HG03571 (cell line): Measurements from ENCODE around the gene PTPRB.
A peak's percentile ranks its signal among the peaks of the same experiment; 100 is the strongest.

Experiments
- ATAC-seq: cut with Tn5 transposase; IDR thresholded peaks from one replicate; pipeline ENCODE4 v1.9.1; 2021; ENCODE audit not compliant: unreplicated experiment

PTPRB gene

GRCh38 chr12:70598467-70599193, 38.6 kb downstream of the PTPRB start:
- no peak for ATAC-seq

GRCh38 chr12:70592664-70593063, 44.6 kb downstream of the PTPRB start:
- ATAC-seq: no peak

- no peak for ATAC-seq
Measured at GRCh38 chr12:70590549-70591226, 46.5 kb downstream of the PTPRB start.

DNA sequence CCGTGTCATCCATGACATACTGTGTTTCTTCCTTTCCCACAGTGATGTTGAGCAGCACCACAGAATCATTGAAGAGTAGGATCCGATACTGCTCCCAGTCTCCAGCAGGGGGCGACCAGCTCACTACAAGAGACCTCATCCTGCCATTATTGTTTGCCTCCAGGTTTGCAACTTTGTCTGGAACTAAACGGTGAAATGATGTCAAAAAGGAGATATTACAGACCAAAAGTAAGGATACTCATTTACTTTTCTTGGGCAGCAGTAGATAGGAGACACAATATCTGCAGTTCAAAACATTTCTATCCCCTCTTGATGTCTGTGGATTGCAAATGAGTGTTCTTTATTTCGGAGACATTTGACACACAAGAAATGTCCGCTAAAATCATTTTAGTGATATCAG, 47.2 kb downstream of the PTPRB start:
- ATAC-seq: peak; percentile 96

- ATAC-seq: no peak
Measured at GRCh38 chr12:70584332-70584731, 52.9 kb downstream of the PTPRB start.

- ATAC-seq: no peak
Measured at GRCh38 chr12:70583251-70583650, 54.0 kb downstream of the PTPRB start.

- no peak for ATAC-seq
Measured at GRCh38 chr12:70581208-70581607, 56.0 kb downstream of the PTPRB start.

DNA sequence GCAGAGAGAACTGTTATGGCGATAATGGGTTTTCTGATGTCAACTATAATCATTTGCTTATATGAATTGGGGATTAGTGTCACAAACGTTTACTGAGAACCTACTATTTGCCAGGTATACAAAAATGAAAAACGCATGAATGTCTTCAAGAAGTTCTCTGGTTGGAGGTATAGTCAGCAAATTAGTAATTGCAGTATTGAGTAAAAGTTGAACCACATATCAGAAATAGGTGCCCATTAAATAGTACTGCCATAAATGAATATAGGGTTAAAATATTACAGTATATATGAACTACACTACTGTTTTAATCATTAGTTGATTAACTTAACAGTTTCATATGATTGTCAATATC, 60.0 kb downstream of the PTPRB start:
- ATAC-seq: no peak

GRCh38 chr12:70576341-70577282, 60.6 kb downstream of the PTPRB start:
- ATAC-seq: no peak

DNA sequence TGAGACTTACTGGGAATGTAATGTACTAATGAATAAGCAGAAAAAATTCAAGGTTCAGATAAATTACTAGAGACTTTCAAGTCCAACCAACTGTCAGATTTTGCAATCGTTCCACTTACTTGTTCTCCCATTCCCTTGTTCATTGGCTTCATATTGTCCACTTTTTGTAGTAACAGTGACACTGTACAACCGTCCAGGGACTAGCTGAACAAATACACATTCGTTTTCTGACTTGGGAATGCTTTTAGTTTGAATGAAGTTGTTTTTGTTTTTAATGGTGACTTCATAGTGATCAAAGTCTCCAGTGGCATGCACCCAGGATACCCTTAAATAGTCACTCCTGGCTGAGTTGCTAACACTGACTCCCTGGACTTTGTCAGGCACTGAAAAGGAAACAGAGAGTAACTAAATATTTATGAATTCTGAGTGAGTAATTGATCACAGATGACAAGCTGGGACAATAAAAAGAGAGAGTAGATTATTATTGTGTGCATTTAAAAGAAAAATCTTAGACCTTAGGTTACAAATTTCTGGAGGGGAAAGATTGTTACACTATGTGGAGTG, 65.4 kb downstream of the PTPRB start:
- no peak for ATAC-seq

GRCh38 chr12:70571029-70571428, 66.2 kb downstream of the PTPRB start:
- no peak for ATAC-seq

DNA sequence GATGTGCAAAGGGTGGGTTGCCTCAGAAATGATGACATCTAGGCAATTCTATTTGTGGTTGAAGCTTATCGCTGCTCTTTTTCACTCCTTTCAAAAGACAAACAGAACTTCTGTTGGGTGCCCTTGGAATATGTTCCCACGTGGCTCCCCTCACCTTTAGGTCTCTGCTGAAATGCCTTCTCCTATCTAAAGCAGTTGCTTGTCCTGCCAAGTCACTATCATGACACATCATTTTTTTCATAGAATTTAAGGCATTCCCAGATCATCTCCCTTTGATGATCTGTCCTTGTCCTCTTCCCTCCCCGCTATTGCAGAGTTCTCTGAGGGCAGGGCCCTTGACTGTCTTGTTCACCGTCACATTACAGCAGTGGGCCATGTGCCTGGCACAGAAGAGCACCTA, 75.7 kb downstream of the PTPRB start:
- no peak for ATAC-seq

- no peak for ATAC-seq
Measured at GRCh38 chr12:70560671-70561070, 76.6 kb downstream of the PTPRB start.

GRCh38 chr12:70559390-70559789, 77.8 kb downstream of the PTPRB start:
- no peak for ATAC-seq

DNA sequence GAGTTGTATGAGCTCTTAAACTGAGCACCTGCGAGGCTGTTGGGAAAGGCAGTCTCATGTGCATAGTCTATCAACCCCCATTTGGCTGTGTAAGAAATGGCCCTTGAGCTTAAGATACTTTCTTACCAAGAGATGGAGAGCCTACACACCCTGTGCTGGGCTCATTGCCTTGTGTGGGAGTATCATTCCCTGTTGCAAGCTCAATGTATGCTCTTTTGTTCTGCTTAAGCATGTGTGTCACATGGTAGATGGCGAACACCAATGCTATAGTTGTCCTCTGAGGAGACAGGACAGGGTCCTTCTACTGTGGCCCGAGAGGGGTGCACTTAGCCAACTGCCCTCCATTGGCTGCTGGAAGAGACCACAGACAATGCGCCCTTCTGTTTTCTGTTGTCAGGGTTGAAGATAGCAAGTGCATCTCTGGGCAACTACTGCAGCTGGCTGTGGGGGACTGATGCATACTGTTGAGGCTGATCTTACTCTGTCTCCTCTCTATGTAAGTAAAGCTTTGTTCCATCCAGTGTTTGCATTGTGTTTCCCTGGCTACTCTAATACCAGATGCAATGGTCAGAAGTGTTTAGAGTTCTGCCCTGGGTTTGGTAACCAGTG, 79.5 kb downstream of the PTPRB start:
- ATAC-seq: no peak

- no peak for ATAC-seq
Measured at GRCh38 chr12:70556179-70556869, 80.9 kb downstream of the PTPRB start.

GRCh38 chr12:70555081-70555480, 82.1 kb downstream of the PTPRB start:
- no peak for ATAC-seq

- ATAC-seq: no peak
Measured at GRCh38 chr12:70553391-70553859, 83.8 kb downstream of the PTPRB start.

DNA sequence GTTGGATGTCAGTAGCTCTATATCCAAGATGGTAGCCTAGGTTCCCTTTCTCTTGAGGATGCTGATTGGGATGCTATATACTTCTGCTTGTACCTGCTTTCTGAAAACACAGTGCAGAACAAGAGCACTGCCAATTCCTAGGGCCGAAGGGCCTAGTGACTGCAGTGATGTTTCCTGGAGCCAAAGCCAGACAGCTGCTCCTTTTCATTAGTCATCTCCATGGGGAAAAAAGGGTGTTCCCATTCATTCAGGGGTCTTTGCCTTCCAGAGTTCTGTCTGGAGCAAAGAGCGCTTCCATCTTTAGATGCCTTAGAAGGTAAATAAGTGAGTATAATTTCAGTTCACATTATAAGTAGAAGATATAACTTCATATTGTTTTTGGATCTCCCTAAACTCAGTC, 85.5 kb downstream of the PTPRB start:
- ATAC-seq: no peak

DNA sequence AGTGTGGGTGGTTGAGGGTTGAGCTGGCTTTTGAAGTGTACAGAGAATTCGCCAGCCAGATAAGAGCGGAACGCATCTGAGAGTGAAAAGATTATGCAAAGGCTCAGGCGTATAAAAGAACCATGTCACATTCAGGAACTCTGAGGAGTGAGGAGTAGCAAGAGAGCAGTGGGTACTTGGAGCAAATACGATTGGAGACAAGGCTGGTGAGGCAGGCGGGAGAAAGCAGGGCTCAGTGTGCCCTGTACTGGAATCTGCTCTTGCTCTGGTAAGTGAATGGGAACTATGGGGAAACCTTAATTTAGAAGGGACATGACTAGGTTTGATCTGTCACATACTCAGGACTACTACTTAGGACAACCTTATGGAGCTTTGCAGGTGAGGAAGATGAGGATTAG, 87.0 kb downstream of the PTPRB start:
- ATAC-seq: no peak
